DND-41 (cell line): ENCODE measurements around the gene WWTR1.

Source experiments
- CTCF ChIP-seq: IDR thresholded peaks from 2 replicates; pipeline ENCODE4 v1.5.1; 2012; ENCODE audit warnings: borderline replicate concordance, low read length, moderate library complexity, mild to moderate bottlenecking; ENCODE audit not compliant: poor library complexity, severe bottlenecking; ENCODE audit errors: extremely low read depth
- EZH2 ChIP-seq: IDR thresholded peaks from 3 replicates; pipeline ENCODE4 v1.6.1; 2012; ENCODE audit warnings: borderline replicate concordance, low read depth, mild to moderate bottlenecking, moderate library complexity, low read length, inconsistent platforms; ENCODE audit not compliant: severe bottlenecking

- TF ChIP-seq CTCF (no peak), EZH2 (no peak)
Measured at GRCh38 chr3:149705416-149705815, 47.6 kb upstream of the WWTR1 start.
